GM15510 (cell line): ENCODE measurements around the gene TFAP2B.

ENCODE experiments used
- POLR2A ChIP-seq: IDR thresholded peaks from 3 replicates; pipeline ENCODE4 v1.6.1; 2011; ENCODE audit warnings: borderline replicate concordance; ENCODE audit not compliant: insufficient read length; ENCODE audit errors: extremely low read depth

The TFAP2B gene

DNA sequence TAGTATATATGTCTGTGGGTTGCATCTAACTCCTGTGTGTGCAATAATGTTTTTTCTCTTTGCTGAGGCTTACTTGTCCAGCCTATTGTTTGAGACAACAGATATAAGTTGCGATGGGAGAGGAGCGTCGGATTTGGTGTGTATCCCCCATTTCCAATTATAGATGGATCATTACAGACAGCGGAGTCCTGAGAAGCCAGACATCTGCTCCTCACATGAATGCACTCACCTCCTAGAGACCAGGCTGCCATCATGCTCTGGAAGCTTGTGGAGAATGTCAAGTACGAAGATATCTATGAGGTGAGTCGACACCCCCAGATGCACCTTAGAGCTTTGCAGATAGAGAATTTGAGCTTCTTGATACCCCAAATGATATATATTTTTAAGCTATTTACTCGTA lies at the start of gene TFAP2B:
Gene TFAP2B, plus strand, starts transcription at position 199 of the 400 bp plus-strand sequence. Its CDS starts 21 bp downstream, at position 220.
- TF ChIP-seq POLR2A: no peak

DNA sequence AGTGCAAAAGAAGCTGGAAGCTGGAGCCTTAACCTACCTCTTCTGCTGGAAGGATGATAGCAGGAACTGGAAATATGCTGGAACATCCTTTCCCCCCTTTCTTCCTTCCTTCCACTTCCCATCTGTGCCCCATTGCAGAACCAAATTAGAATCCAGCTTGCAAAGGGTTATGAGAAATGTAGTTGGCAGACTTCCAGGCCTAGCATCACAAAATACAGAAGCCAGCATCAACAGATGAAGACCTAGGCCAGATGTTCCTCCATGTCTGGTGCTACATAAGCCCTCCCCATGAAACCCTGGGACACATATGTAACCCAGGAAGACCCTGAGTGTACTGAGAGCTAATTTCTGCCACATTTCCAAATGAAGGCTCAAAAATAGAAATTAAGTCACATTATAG lies 40.0 kb upstream of the TFAP2B start:
- no peak for TF ChIP-seq POLR2A

DNA sequence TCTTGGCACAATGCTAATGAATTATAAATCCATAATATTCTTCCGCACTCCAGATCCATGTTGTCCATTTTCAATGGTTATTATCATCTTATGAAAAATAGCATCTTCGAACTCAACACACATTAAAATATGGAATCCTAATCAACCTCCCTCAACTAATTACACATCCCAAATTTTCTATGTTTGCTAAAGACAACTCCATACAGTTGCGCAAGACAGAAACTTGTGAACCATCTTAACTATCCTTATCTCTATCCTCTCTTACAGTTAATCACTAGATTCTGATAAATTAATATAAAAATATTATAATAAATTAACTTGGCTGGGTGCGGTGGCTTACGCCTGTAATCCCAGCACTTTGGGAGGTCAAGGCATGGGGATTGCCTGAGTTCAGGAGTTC lies 38.3 kb upstream of the TFAP2B start:
- TF ChIP-seq POLR2A: no peak

DNA sequence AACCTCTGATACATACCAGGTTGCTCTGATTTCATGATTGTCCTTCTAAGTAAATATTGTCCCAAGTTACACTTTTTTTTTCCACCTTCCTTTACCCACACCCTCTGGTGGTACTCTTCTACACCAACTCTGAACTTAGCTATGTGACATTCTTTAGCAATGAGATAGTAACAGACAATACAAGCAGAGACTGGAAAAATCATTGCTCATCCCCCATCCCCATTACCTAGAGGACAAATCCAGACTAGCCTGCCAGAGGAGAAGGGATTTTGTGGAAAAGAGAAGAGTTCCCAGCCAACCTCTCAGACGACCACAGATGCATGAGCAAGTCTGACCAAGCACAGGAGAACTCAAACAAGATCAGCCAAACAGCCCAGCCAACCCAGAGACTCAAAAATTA lies 32.8 kb upstream of the TFAP2B start:
- TF ChIP-seq POLR2A: no peak

DNA sequence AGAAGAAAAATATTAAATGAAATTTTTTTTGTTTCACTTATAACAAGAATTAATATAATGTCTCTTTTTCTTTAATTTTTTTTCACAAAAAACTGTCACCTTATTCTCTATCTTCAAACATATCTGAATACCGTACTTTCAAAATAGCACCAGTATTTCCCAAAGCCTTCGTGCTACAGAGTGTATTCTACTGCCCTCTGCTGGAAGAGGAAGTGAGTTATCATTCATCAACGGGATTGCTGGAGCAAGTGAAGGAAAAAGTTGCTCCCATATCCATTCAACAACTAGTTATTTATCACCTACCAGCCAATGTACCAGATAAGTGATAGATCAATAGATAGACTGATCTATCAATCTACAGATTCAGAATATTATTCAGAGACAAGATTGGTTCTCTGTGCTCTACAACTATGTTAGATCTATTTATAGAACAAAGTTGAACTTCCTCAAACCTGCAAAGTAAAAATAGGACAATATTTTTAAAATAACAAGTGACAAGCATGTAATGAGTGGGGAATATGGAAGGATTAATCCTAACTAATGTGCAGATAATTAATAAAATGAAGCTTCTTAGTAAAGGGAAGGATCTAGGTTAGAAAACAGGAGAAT lies 26.7 kb upstream of the TFAP2B start:
- TF ChIP-seq POLR2A: no peak

DNA sequence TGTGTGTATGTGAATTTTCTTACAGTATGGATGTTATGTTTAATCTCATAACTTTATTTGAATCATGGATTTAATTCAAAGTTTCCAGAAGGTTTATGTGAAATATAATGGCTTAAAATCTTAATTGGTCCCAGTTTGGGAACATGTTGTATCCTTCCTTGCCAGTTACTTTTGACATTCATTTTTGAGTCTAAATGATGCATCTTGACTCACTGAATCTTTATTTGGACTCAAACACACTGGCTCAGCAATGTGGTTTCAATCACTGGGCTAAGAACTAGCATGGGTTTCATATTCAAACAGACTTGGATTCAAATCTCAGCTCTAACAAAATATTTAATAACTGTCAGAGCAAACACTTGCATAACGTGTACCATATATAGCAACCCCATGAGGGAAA lies 25.9 kb upstream of the TFAP2B start:
- TF ChIP-seq POLR2A: no peak

DNA sequence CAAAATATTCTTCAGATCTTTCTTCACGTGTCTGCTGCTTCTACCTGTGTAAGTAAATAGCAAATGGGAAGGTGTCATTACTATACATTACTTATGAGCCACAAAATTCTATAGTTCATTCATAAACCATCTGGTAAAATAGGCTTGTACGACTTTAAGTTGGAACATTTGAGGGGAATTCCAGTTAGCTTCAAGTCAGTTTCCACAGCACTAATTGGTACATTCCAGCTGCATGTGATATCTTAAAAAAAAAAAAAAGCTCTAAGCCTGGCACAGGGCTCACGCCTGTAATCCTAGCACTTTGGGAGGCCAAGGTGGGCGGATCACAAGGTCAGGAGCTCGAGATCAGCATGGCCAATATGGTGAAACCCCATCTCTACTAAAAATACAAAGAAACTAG lies 23.1 kb upstream of the TFAP2B start:
- no peak for TF ChIP-seq POLR2A

DNA sequence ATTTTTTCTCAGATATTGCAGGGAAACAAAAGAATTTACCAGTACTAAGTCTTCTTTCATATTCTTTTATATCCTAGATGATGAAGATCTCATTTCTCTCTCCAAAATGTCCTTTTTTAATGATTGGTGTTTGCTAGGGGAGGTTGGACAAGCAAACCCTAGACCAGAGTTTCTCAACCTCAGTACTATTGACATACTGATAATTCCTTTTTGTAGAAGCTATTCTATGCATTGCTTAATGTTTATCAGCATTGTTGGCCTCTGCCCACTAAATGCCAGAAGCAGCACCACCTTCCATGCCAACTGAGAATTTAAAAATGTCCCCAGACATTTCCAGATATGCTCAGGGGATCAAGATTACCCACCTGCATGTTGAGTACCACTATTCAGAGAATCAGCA lies 14.4 kb upstream of the TFAP2B start:
- TF ChIP-seq POLR2A: no peak

DNA sequence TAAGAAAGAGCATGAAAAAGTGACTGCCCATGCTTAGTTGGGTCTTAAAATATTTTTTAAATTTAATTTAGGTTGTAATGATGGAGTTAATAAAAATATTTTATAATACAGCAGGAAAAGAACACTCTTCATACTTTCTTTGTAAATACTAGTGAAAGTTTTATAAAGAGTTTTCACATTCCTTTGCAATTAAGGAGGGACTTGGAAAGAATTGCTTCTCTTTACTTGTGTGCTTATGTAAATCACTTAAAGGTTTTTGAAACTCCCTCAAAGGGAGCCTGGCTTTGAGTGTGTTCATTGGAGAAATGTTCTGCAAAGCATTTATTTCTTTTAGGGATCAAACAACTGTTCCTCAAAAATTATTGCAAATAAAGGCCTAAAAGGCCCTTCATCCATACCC lies 11.6 kb upstream of the TFAP2B start:
- no peak for TF ChIP-seq POLR2A

DNA sequence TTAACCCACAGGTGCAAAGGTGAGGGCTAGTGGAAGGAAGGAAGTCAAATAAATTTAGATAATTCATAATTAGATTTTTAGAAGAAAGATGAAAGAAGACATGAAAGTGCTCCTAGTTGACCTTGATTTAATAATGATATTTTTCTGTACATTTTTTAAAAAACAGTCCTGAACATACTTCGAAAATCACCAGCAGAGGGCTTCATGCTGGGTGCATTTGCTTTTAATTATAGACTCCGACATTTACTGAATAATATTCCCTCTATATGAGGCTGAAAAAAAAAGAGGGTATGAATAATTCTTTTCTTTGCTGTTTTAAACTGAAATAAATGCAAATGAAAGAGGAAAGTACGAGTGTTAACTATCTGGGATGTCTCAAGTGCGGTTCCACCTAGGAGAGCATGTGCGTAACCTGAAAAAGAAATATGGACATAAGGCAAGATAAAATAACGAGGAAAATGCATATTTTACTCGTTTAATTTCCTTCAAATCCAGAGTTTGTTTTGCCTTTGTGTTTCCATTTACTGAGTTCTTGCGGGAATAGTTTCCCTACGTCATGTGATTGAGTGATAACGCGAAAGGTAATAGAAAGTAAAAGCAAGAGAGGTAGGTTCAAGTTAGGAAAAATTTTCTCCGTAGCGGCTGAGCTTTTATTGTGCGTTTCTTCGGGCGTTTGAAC lies 3.1 kb upstream of the TFAP2B start:
- TF ChIP-seq POLR2A: no peak

DNA sequence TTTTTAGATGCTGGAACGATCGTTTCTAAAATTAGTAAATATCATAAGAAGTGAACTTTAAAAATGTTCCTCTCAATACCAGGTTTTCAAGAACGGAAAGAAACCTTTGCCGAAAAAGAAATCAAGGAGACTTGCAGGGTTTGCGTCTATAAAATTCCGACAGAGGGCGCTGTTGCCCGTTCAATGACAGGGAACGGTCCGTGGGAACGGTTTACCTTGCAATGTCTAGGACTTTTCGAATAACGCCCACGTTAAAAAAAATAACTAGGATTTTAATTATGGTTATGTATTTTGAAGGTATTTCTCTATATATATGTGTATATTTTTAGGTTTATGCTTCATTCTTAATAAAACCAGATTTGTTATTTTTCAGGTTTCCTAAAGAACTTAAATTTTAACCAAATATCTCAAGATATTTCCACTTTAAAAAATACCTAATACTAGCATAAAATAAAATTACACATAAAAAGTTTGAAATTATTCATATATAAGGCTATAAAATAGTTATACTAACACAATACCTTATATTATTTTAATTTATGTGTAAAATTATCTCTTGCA lies 2.5 kb upstream of the TFAP2B start:
- no peak for TF ChIP-seq POLR2A

DNA sequence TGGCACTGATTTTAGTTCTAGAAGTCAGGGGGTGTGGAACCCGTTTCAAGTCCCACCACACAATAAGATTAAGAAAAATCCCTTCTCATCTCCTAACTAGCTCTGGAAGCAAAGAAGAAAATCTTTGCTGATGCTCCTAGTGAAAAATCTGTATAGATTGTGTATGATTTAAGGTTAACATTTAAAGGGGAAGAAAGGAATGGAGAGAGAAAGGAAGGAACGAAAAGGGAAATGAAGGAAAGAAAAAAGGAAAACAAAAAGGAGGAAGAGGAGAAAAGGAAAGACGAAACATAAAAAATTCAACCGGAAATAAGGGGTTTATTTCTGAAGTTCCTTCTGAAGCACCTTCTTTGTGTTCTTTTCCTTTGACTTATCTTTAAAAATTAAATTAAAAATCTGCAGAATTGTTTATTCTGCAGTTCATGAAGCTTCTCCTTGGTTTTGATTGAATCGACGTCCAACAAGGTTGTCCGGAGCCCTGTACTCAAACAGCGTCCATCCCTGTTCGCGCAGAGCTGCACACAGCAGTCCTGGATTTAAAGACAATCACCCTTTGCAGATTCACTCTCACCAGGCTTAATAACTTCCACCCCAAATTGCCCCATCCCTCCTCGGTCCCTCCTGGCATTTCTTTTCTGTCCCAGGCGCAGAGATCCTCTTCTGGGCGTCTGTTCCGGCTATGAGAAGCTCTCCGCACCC lies 1.6 kb upstream of the TFAP2B start:
- no peak for TF ChIP-seq POLR2A

DNA sequence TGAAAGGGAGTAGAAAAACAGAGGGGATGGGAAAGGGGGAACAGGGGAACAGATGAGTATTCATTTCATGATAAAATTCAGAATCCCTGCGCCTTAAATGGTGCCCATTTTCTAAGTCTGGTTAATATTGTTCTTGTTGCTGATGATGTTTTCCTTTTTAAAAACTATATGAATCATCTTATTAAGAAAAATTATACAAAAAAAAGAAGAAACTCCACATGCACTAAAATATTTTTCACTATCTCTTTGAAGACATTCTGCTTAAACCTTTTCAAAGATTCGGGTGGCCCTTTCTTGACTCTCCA lies 1.1 kb upstream of the TFAP2B start:
- TF ChIP-seq POLR2A: no peak

DNA sequence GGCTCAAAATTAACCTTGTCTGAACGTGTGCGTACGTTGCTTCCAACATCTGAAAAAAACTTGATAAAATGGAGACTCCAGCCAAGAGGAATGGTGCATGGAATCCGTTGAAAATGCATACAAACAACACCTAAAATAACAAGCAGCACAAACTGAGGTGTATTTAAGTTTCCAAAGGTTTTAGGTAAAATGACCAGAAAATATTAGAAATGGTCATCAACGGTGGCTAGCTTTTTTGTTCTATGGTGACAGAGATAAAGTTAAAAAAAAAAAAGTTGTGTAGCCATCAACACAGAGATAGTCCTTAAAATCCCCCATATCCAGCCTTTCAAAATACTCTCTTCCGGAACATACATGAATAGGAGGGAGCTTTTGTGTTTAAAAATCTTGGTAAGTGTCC lies 651 bp upstream of the TFAP2B start:
- TF ChIP-seq POLR2A: no peak

DNA sequence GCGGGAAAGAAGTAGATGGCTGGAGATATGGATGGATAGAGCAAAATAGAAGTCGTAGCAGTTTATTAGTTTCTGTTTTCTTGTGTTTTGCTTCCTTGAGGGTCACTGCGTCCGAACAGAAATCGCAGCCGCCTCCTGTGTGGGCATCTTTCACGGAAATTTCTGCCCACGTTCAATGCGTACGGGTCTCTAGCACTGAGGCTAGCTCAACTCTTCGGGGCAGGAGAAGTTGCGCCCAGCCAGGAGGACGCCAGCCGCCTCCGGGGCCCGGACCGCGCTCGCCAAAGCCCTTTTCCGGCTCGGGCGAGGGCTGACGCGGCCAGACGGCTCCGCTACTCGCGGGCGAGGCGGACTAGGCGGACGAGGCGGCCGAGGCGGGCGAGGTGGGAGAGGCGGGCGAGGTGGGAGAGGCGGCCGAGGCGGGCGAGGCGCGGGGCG lies 814 bp downstream of the TFAP2B start:
- TF ChIP-seq POLR2A: no peak
